Measurements from ENCODE around the gene UPK3BL1.
"Not testable (repeated sequence)": the region's sequence is repeated elsewhere in the genome, so short reads cannot be mapped to it uniquely, and the experiment has no call there.

GRCh38 chr7:102614873-102615272 is 27.7 kb downstream of the UPK3BL1 start:
- TF ChIP-seq, protein P1, sequence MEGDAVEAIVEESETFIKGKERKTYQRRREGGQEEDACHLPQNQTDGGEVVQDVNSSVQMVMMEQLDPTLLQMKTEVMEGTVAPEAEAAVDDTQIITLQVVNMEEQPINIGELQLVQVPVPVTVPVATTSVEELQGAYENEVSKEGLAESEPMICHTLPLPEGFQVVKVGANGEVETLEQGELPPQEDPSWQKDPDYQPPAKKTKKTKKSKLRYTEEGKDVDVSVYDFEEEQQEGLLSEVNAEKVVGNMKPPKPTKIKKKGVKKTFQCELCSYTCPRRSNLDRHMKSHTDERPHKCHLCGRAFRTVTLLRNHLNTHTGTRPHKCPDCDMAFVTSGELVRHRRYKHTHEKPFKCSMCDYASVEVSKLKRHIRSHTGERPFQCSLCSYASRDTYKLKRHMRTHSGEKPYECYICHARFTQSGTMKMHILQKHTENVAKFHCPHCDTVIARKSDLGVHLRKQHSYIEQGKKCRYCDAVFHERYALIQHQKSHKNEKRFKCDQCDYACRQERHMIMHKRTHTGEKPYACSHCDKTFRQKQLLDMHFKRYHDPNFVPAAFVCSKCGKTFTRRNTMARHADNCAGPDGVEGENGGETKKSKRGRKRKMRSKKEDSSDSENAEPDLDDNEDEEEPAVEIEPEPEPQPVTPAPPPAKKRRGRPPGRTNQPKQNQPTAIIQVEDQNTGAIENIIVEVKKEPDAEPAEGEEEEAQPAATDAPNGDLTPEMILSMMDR (IDR thresholded peaks at IDR 0.05): not testable (repeated sequence)
- TF ChIP-seq POLR2A, POLR2AphosphoS5 (IDR thresholded peaks at IDR 0.05): not testable (repeated sequence)

All from stomach (tissue), 4 donors.